ENCODE results near the gene TCF7L1. TPM values are rescaled to one million over a fixed set of nuclear protein-coding genes. Genes with fewer than 3 reads are reported as not detected.

The TCF7L1 gene
- total RNA-seq, 4 donors from 2014 or later = 0.55 to 3.0 (median 1.8) TPM

DNA sequence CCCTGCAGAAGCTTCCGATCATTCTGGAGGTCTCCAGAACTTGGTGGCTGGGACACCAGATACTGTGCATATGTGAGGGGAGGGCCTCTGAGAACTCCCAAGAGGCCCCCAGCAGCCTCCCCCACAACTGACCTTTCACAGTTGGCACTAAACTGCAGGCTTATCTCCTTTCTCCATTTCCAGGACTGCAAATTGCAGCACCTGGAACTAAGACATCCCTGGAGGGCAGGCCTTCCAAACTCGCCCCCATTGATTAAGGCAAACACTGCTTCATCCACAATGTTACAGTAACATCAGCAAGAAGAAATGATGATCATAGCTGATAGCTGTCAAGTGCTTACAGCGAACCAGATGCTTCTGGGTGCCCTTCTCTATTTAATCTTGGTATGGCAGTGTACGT lies 126.7 kb downstream of the TCF7L1 start:
- 73% methylated on average over 4 of the region's 4 CpGs for WGBS

DNA sequence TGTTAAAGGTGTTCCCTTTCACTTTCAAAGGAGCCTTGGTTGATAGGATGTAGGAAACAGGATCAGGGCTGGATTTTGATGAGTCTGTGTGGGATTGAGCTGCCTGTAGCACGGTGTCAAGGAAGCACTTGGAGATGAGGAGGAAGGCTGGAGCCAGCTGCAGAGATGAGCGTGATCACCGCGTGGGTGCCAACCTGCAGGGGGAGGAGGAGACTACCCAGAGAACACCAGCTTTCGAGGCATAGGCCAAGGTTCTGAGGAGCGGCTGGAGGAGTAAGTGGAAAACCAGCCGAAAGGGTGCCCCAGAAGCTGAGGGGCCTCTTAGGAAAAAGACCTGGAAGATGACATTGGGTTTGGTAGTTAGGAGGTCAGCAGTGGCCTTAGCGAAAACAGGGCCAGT lies 130.4 kb downstream of the TCF7L1 start:
- 86% methylated on average over 8 of the region's 8 CpGs for WGBS
- Histone ChIP-seq H3K4me1 (peaks cover 30% of the 10 kb centered on the region), H3K4me3 (no peak overlapping the region), H3K36me3 (no peaks in the 10 kb centered on the region), H3K9me3 (no peaks in the 10 kb centered on the region), H3K27ac (no peak overlapping the region), H3K27me3 (no peaks in the 10 kb centered on the region)
- no peak for DNase-seq (ENCODE audit: low spot score in 2 of 2)
- TF ChIP-seq EP300 (IDR thresholded peaks at IDR 0.05) (no peak), POLR2AphosphoS5 (IDR thresholded peaks at IDR 0.05) (no peak), POLR2A (IDR thresholded peaks at IDR 0.05) (no peak)
- TF ChIP-seq, protein P1, sequence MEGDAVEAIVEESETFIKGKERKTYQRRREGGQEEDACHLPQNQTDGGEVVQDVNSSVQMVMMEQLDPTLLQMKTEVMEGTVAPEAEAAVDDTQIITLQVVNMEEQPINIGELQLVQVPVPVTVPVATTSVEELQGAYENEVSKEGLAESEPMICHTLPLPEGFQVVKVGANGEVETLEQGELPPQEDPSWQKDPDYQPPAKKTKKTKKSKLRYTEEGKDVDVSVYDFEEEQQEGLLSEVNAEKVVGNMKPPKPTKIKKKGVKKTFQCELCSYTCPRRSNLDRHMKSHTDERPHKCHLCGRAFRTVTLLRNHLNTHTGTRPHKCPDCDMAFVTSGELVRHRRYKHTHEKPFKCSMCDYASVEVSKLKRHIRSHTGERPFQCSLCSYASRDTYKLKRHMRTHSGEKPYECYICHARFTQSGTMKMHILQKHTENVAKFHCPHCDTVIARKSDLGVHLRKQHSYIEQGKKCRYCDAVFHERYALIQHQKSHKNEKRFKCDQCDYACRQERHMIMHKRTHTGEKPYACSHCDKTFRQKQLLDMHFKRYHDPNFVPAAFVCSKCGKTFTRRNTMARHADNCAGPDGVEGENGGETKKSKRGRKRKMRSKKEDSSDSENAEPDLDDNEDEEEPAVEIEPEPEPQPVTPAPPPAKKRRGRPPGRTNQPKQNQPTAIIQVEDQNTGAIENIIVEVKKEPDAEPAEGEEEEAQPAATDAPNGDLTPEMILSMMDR (IDR thresholded peaks at IDR 0.05) = no peak

More for the DNA sequence above, 126.7 kb downstream of the TCF7L1 start:
- no peak overlapping the region for H3K4me3 ChIP-seq
- H3K27ac ChIP-seq = peak overlapping the region; percentile 42
- no peak for TF ChIP-seq EP300 (IDR thresholded peaks at IDR 0.05)
- no peak for DNase-seq (ENCODE audit: low spot score in 2 of 2)
- peaks cover 53% of the 10 kb centered on the region for H3K4me1 ChIP-seq
- no peaks in the 10 kb centered on the region for H3K36me3 ChIP-seq
- no peaks in the 10 kb centered on the region for H3K27me3 ChIP-seq
- no peaks in the 10 kb centered on the region for H3K9me3 ChIP-seq

DNA sequence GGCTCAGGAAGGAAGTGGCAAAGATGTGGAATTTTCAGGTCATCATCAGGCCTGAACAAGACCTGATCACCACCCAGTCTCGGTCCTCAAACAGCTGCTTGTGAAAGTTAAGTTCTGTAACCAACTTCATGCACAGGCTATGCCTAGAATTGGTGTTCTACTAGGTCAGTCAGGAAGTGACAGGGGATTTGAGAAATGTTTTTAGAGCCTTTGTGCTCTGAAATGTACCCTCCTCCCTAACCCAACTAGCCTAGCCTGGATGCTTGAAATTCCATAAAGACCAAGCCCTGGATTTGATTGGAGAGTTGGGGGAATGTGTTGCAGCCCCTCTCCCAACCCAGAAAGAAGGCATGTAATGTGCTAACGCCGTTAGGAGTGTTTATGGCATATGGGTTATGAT lies 131.3 kb downstream of the TCF7L1 start:
- Histone ChIP-seq H3K27me3 (no peaks in the 10 kb centered on the region), H3K4me1 (peaks cover 22% of the 10 kb centered on the region), H3K36me3 (no peaks in the 10 kb centered on the region), H3K9me3 (no peaks in the 10 kb centered on the region), H3K4me3 (no peak overlapping the region), H3K27ac (peak overlapping the region; percentile 7)
- TF ChIP-seq, protein P1 (IDR thresholded peaks at IDR 0.05) = no peak
- no peak for TF ChIP-seq EP300 (IDR thresholded peaks at IDR 0.05)
- 90% methylated on average over 3 of the region's 3 CpGs for WGBS
- no peak for DNase-seq (ENCODE audit: low spot score in 2 of 2)

DNA sequence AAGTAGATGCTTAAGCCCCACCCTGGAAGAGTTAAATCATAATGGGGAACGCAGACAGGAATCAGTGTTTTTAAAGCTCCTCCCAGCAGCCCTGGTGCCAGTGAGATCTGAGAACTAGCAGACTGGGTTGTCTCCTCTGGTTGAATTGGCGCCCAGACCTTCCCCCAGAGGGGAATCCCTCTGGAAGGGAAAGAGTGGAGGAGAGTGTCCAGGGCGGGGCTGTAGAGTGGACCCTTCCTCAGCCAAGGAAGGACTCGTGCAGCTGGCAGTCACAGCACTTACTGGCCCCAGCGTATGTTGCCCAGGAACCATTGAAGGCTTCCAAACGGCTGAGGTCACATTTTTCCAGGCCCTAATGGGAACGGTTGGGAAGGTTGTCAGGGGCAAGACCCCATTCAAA lies 132.1 kb downstream of the TCF7L1 start:
- H3K4me3 ChIP-seq = no peak overlapping the region
- WGBS = 17% methylated on average over 7 of the region's 7 CpGs
- H3K36me3 ChIP-seq = no peaks in the 10 kb centered on the region
- no peaks in the 10 kb centered on the region for H3K27me3 ChIP-seq
- peaks cover 19% of the 10 kb centered on the region for H3K4me1 ChIP-seq
- TF ChIP-seq EP300 (IDR thresholded peaks at IDR 0.05) (no peak), POLR2AphosphoS5 (IDR thresholded peaks at IDR 0.05) (no peak), POLR2A (IDR thresholded peaks at IDR 0.05) (no peak)
- TF ChIP-seq, protein P1 (IDR thresholded peaks at IDR 0.05) = no peak
- no peak for DNase-seq (ENCODE audit: low spot score in 2 of 2)
- no peaks in the 10 kb centered on the region for H3K9me3 ChIP-seq
- H3K27ac ChIP-seq = no peak overlapping the region

DNA sequence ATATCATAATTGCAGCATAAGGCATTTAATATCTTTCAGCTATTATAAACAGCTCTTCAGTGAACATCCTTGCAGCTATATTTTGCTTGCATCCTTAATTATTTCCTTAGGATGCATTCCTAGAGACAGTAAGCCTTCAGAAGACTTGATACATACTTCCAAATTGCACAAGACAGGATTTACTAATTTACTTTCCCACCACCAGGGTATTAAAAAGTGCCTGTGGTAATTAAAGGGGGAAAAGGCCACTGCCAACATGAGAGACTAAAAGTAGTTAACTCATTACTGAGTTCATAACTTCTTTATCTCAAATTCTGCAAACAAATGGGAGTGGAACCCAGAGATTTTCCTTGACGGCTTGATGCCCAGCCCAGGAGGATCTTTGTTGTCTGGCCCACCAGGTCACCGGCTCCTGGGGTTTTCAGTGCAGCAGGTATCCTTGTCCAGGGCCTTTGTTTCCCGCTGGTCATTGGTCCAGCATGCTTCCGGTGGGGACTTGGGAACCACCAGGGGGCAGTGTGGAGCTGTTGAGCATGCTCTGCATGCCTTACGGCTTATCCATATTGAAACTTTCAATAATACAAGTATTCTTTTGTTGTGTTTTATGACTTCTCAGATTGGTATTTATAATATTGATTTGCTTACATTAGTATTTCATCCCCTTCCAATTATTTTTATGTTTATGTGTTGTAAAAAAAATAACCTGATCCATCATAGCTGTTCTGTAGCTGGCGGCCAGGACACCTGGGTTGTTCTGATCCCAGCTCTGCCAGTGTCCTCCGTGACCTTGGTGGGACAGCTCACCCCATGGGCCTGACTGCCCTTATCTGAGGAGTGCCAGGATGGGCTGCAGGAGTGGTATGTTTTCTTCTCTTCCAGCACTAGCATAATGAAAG lies 133.2 kb downstream of the TCF7L1 start:
- Histone ChIP-seq H3K27ac (no peak overlapping the region), H3K4me3 (no peak overlapping the region), H3K36me3 (no peaks in the 10 kb centered on the region), H3K27me3 (no peaks in the 10 kb centered on the region), H3K9me3 (no peaks in the 10 kb centered on the region), H3K4me1 (peaks cover 22% of the 10 kb centered on the region)
- WGBS = 52% methylated on average over 7 of the region's 7 CpGs
- TF ChIP-seq, protein P1 (IDR thresholded peaks at IDR 0.05) = peak; percentile 73 to 86
- TF ChIP-seq POLR2A (IDR thresholded peaks at IDR 0.05) = no peak
- DNase-seq (ENCODE audit: low spot score in 2 of 2) = peak in 1 of 2 donors; percentile 89

All from suprapubic skin (tissue), 4 donors.